Glomerular endothelial cell (primary cell): ENCODE data around the gene SPACDR. TPM values are rescaled to one million over a fixed set of nuclear protein-coding genes. Genes with fewer than 3 reads are reported as not detected.
"Not testable (repeated sequence)": the region's sequence is repeated elsewhere in the genome, so short reads cannot be mapped to it uniquely, and the experiment has no call there.

ENCODE experiments used
- DNase-seq: peaks from one replicate; pipeline ENCODE4 v3.0.0-alpha.2; 2011; ENCODE audit warnings: low read depth, low spot score; ENCODE audit errors: extremely low read depth
- total RNA-seq: library from RNA; depleted of rRNA; stranded (reverse); fragments of >200 nt; gene quantifications from 2 replicates; pipeline ENCODE4 v1.2.3, GENCODE V29; 2015

Gene SPACDR
- total RNA-seq, 1 donor from 2014 or later = not detected

GRCh38 chr7:100466653-100467605 is 2.9 kb upstream of the SPACDR start:
- no peak for DNase-seq

DNA sequence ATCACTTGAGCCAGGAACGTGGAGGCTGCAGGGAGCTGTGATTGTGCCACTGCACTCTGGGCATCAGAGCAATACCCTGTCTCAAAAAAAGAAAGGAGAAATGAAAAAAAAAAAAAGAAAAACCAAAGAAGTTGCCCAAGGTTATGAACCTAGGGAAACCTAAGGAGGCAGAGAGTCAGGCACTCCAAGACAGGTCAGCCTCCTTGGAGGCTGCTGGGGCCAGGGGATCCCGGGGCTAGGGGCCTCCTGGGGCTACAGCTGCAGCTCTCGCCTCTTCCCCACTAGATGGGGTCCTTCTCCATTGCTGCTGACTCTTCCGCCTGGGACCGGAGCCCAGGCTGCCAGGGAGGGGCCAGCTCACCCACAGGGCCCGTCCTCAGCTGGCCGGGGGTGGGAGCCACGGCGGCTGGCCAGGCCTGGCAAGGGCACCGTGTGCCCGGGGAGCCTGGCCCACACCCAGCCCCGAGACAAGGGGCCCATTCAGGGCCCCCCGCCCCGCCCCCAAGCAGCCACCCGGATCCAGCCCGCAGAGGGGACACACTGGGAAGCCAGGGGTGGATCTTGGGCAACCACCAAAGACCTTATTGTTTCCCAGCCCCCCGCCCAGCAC is 1.7 kb upstream of the SPACDR start:
- no peak for DNase-seq

GRCh38 chr7:100465299-100465698 is 1.2 kb upstream of the SPACDR start:
- DNase-seq = no peak

DNA sequence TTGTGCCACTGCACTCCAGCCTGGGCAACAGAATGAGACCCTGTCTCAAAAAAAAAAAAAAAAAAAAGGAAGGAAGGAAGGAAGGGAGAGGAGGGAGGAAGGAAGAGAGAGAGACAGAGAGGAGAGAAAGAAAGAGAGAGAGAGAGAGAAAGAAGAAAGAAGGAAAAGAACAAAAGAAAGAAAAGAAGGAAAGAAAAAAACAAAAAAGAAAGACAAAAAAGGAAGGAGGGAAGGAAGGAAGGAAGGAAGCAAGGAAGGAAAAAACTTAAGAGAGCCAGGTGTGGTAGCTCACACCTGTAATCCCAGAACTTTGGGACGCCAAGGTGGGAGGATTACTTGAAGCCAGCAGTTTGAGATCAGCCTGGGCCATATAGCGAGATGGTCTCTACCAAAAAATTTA is 731 bp upstream of the SPACDR start:
- no peak for DNase-seq

DNA sequence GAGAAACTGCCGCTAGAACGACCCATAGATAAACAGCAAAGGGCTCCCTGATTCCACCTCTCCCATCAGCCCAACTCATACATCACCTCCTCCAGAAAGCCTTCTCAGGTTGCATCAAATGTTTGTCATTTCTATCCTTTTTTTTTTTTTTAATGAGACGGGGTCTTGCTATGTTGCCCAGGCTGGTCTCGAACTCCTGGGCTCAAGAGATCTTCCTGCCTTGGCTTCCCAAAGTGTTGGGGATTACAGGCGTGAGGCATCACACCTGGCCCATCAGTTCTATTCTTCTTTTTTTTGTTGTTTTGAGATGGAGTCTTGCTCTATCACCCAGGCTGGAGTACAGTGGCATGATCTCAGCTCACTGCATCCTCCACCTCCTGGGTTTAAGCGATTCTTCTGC is 7.0 kb downstream of the SPACDR start:
- no peak for DNase-seq

GRCh38 chr7:100456562-100456961 is 7.5 kb downstream of the SPACDR start:
- no peak for DNase-seq

DNA sequence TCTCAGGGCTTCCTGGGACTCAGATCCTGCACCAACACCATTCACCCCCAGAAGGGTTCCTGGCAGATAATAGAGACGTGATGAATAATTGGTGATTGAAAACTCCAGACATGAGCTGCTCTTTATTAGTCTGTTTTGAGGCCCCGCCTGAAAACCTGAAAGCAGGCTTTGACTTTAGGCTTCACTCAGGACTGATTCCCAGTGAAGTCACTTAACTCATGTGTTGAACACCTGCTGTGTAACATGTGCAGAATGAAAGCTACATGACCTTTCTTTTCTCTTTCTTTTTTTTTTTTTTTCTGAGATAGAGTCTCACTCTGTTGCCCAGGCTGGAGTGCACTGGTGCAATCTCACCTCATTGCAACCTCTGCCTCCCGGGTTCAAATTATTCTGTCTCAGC is 8.9 kb downstream of the SPACDR start:
- no peak for DNase-seq

DNA sequence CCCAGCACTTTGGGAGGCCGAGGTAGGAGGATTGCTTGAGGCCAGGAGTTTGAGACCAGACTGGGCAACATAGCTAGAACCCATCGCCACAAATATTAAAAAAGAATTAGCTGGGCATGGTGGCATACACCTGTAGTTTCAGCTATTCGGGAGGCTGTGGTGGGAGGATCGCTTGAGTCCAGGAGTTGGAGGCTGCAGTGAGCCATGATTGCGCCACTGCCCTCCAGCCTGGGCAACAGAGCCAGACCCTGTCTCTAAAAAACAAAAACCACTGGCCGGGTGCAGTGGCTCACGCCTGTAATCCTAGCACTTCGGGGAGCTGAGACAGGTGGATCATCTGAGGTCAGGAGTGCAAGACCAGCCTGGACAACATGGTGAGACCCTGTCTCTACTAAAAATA is 10.2 kb downstream of the SPACDR start:
- DNase-seq = not testable (repeated sequence)

DNA sequence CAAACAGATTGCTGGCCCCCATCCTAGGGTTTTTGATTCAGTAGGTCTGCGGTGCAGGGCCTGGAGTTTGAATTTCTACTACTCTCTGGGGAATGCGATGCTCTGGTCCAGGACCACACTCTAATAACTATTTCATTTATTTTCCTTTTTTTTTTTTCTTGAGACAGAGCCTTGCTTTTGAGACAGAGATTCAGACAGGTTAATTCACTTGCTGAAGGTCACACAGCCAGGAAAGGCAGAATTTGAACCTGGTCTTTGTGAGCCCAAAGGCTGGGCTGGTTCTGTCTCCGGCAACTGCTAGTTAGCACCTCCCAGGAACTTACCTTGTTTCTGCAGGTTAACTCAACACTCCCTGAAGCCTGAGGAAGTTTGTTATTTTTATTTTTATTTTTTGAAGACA is 11.5 kb downstream of the SPACDR start:
- DNase-seq = no peak

GRCh38 chr7:100449190-100449795 is 14.8 kb downstream of the SPACDR start:
- no peak for DNase-seq

DNA sequence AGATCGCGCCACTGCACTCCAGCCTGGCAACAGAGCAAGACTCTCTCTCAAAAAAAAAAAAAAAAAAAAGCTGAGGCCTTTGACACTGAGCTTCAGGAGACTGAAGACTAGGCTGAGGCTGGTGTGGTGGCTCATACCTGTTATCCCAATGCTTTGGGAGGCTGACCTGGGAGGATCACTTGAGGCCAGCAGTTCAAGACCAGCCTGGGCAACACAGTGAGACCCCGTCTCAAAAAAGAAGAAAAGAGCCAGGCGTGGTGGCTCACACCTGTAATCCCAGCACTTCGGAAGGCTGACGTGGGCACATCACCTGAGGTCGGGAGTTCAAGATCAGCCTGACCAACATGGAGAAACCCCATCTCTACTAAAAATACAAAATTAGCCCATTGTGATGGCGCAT is 16.7 kb downstream of the SPACDR start:
- DNase-seq = not testable (repeated sequence)

DNA sequence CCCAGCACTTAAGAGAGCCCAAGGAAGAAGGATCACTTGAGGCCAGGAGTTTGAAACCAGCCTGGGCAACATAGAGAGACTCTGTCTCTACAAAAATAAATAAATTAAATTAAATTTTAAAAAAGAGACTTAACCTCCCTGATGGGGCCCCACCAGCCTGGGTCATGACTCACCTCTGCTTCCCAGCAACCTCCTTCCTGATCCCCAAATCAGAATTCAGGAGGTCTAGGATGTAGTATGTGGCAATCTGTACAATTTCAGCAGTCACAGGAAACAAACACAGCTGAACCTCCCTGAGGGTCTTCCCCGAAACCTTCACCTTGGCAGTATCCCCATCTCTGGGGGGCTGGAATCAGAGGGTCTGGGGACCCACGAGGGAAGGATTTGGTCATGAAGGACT is 18.0 kb downstream of the SPACDR start:
- no peak for DNase-seq

DNA sequence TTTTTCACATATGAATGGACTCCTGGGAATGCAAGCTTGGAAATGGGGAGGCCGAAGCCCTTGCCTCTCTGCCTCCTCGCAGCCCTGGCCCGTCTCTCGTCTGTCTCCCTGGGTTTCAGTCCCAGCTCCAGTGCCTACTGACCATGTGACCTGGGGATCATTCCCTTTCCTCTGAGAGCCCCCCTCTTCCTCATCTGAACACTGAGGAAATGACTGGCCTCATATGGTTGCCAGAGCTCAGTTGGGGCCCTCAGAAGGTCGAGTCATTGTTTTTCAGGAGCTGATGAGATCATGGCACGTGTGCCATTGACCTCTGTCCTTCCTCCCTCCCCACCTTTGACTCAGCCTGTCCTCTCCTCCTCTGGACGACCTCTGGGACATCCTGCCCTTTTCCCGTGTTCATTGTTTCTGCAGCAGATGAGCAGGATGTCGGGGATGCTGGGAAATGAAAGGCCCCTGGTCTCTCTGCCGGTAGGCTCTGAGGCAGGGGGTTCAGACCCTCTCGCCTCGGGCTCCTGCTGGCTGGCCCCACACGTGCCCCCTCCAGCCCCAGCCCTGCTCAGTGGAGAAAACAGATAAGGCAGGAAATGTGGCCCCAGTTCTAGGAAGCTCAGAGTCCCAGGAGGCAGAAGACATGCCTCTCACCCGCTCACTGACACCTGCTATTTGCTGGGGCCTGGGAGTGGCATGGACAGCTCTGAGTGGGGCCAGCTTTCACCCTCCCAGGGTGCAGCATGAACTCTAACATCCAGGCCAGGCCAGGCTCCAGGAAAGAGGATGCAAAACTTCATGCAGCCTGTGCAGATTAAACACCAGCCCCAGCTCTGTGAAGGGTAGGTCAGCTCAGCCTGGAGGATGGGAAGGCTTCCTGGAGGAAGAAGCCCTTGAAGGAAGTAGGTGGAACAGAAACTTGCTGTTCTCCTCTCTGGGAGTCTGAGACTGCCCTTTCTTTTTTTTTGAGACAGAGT is 19.5 kb downstream of the SPACDR start:
- DNase-seq = peak; percentile 94

DNA sequence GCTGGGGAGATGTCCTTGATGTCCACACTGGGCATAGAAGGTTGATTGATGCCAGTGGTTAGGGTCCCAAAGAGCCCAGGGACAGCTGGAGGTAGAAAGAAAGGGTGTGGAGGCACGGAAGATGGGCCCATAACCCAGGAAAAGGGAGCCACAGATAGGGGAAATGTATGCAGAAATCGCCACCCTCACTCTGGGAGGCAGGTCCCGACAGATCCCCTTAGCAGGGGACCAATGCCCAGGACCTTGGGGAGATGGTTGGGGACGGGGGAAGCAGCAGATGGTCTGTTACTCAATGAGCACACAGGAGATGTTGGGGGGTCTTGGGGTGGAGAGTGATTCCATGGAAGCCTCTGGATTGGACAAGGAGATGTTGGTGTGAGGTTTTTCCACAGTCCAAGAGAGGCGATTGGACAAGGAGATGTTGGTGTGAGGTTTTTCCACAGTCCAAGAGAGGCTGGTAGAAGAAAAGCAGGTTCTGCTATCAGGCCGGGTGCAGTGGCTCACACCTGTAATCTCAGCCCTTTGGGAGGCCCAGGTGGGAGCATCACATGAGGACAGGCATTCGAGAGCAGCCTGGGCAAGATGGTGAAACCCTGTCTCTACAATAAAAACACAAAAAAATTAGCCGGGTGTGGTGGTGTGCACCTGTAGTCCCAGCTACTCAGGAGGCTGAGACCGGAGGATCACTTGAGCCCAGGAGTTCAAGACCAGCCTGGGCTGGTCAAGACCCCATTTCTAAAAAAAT is 20.8 kb downstream of the SPACDR start:
- DNase-seq = no peak

DNA sequence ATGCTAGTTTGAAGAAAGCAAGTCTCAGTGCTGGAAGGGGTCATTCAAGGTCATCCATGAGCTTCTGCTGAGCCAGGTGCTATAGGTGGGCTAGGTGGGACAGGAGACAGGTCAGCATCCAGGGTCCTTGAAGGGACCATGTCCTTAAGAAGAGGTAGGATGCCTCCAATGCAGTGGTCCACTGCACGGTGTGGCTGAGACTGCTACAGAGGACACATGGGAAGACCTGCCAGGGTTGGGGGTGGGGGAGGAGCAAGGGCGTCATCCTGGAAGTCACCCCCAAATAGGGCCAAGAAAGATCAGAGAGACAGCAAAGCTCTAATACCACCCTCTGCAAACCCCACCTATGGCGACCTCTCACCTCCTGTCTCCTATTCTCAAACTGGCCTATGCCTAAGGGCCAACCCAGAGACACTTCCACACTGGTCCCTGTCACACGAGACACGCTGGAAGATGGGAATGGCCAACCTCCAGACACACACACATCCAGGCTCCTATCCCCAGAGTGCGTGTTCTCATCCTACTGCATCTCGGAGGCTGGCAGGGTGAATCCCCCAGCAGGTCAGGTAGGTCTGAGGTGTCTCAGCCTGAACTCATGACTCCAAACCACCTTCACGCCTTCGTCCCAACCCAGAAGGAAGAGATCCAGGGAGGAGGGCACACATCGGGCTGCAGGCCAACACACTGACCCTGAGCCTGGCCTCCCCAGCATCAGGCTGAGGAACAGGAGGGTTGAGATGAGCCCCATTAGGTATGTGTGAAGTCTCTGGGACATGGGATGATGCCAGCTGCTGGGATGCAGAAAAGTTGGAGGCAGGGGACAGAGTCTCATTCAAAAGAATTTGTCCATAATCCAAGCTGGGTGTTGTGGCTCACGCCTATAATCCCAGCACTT is 22.2 kb downstream of the SPACDR start:
- DNase-seq = no peak

- DNase-seq = not testable (repeated sequence)
These were observed 24.8 kb downstream of the SPACDR start for GRCh38 chr7:100439244-100439643.

DNA sequence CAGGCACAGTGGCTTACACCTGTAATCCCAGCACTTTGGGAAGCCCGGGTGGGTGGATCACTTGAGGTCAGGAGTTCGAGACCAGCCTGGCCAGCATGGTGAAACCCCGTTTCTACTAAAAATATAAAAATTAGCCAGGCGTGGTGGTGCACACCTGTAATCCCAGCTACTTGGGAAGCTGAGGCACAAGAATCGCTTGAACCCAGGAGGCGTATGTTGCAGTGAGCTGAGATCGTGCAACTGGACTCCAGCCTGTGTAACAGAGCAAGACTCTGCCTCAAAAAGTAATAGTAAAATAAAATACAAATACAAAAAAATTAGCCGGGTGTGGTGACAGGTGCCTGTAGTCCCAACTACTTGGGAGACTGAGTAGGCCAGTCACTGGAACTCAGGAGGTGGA is 25.3 kb downstream of the SPACDR start:
- DNase-seq = not testable (repeated sequence)

- DNase-seq = no peak
These were observed 25.9 kb downstream of the SPACDR start for GRCh38 chr7:100438172-100438571.
